A673 (cell line): Measurements from ENCODE around the gene LINGO1. TPM values are rescaled to one million over a fixed set of nuclear protein-coding genes. Genes with fewer than 3 reads are reported as not detected.

Source experiments
- BruUV-seq: library from RNA; stranded (reverse); fragments of 400-500 nt; replicated peaks from 2 replicates; lab custom pipeline; 2021; lab: Mats Ljungman, UMichigan
- CTCF ChIA-PET: fragments of 300-600 bp; sonication (Branson Sonifier 250); formaldehyde crosslinking; loops from one replicate; lab custom pipeline; 2022; ENCODE audit warnings: antibody characterized with exemption; lab: Charles Lee
- POLR2A ChIA-PET: fragments of 300-600 bp; sonication (Branson Sonifier 250); formaldehyde crosslinking; loops from one replicate; lab custom pipeline; 2022; ENCODE audit warnings: antibody characterized with exemption; ENCODE audit not compliant: low non-redundant PET; lab: Charles Lee
- DNase-seq: peaks from one replicate; pipeline ENCODE4 v3.0.0-alpha.2; 2015; ENCODE audit warnings: low spot score
- H3K27ac ChIP-seq: fragments of 200-600 bp; sonication (generic); 2 replicates; pipeline ENCODE4 v1.5.1; 2016; ENCODE audit warnings: mixed run types, low read depth, mild to moderate bottlenecking, mixed read lengths, antibody characterized with exemption, low read length; ENCODE audit not compliant: poor library complexity, severe bottlenecking
- H3K27me3 ChIP-seq: fragments of 200-600 bp; sonication (generic); replicated peaks from 2 replicates; pipeline ENCODE4 v1.6.1; 2017; ENCODE audit warnings: mixed run types, low read depth, mild to moderate bottlenecking, mixed read lengths, antibody characterized with exemption, low read length; ENCODE audit not compliant: insufficient read depth, poor library complexity
- H3K36me3 ChIP-seq: fragments of 200-600 bp; sonication (generic); 2 replicates; pipeline ENCODE4 v1.6.1; 2016; ENCODE audit warnings: mixed run types, mild to moderate bottlenecking, mixed read lengths, antibody characterized with exemption, low read length; ENCODE audit not compliant: insufficient read depth, poor library complexity, severe bottlenecking
- H3K4me1 ChIP-seq: fragments of 200-600 bp; sonication (generic); 2 replicates; pipeline ENCODE4 v1.6.1; 2017; ENCODE audit warnings: mixed run types, mild to moderate bottlenecking, mixed read lengths, antibody characterized with exemption, low read length; ENCODE audit not compliant: insufficient read depth, poor library complexity, severe bottlenecking
- H3K4me3 ChIP-seq: fragments of 200-600 bp; sonication (generic); 2 replicates; pipeline ENCODE4 v1.5.1; 2016; ENCODE audit warnings: low read depth, mixed run types, mild to moderate bottlenecking, mixed read lengths, low read length; ENCODE audit not compliant: poor library complexity, severe bottlenecking
- H3K9me3 ChIP-seq: fragments of 200-600 bp; sonication (generic); 2 replicates; pipeline ENCODE4 v1.6.1; 2016; ENCODE audit warnings: mixed run types, low read depth, mild to moderate bottlenecking, mixed read lengths, antibody characterized with exemption, low read length; ENCODE audit not compliant: poor library complexity, severe bottlenecking
- EZH2 ChIP-seq: fragments of 200-600 bp; sonication (generic); IDR thresholded peaks from 2 replicates; pipeline ENCODE4 v1.6.1; 2017; ENCODE audit warnings: borderline replicate concordance, low read depth, mild to moderate bottlenecking, mixed read lengths, antibody characterized with exemption, low read length; ENCODE audit not compliant: poor library complexity, severe bottlenecking
- intact Hi-C: fragments of 100-400 bp; cut with micrococcal nuclease; formaldehyde crosslinking; loops from one replicate; pipeline ENCODE4 v1.10.0; 2022; ENCODE audit not compliant: unreplicated experiment
- total RNA-seq: library from RNA; stranded (reverse); gene quantifications from 2 replicates; pipeline ENCODE4 v1.2.3, GENCODE V29; 2021
- TF ChIP-seq, protein P1 (sequence below): fragments of 300-800, 200-600 bp; sonication (generic); conservative IDR thresholded peaks from 2 replicates; pipeline ENCODE4 v1.5.1; 2017; ENCODE audit warnings: low read depth, mild to moderate bottlenecking, antibody characterized with exemption, low read length, moderate library complexity, mixed read lengths

Gene LINGO1
- total RNA-seq, 1 experiment from 2014 or later: 93.7 TPM

DNA sequence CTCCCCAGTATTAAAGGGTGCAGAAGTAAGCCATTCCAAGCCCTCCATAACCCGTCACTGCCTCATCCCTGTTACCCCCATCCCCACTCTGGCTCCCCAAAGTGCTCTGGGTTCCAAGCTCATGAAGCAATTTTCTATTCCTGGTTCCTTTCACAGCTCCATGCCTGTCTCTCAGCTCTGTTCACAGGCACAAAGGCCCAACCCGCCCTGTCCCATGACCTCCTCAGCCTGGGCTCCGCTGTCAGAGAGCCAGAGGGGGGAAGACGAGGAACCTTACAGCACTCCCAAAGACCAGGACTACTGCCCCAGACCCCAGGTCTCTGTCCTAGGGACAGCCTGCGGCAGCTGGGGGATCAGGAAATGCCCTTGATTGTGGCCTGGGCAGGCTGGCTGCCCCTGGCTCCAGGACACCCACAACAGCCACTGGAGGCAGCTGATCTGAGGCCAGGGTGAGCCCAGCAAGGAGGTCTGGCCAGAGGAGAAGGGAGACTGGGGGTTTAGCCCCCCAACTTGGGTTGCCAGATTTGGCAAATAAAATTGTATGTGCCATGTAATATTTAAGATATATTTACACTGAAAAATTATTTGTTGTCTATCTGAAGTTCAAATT lies 43.2 kb upstream of the LINGO1 start:
- no peak for DNase-seq
- Histone ChIP-seq H3K9me3 (no peaks in the 10 kb centered on the region), H3K4me1 (no peaks in the 10 kb centered on the region), H3K27me3 (no peaks in the 10 kb centered on the region), H3K4me3 (no peak overlapping the region), H3K27ac (no peak overlapping the region), H3K36me3 (no peaks in the 10 kb centered on the region)
- ChIA-PET POLR2A (no interaction called here), CTCF (no interaction called here)
- intact Hi-C loops: no loop called here
- no TSS peak for BruUV-seq
- TF ChIP-seq, protein P1, sequence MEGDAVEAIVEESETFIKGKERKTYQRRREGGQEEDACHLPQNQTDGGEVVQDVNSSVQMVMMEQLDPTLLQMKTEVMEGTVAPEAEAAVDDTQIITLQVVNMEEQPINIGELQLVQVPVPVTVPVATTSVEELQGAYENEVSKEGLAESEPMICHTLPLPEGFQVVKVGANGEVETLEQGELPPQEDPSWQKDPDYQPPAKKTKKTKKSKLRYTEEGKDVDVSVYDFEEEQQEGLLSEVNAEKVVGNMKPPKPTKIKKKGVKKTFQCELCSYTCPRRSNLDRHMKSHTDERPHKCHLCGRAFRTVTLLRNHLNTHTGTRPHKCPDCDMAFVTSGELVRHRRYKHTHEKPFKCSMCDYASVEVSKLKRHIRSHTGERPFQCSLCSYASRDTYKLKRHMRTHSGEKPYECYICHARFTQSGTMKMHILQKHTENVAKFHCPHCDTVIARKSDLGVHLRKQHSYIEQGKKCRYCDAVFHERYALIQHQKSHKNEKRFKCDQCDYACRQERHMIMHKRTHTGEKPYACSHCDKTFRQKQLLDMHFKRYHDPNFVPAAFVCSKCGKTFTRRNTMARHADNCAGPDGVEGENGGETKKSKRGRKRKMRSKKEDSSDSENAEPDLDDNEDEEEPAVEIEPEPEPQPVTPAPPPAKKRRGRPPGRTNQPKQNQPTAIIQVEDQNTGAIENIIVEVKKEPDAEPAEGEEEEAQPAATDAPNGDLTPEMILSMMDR: no peak
- TF ChIP-seq EZH2: no peak

DNA sequence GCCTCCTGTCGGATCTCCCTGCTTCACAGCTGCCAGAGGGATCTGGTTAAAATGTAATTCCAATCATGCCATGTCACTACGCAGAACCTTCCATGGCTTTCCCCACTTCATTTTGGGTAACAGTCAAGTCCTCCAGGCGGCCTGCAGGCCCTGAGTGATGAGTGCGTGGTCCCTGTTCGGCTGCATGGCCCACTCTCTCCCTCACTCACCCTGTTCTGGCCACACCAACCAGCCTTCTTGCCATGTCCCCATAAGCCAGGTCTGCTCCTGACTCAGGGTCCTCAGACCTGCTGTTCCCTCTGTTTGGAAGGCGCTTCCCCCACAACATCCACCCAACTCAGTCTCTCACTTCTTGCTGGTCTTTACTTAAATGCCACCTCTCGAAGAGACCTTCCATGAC lies 41.6 kb upstream of the LINGO1 start:
- H3K27ac ChIP-seq: no peak overlapping the region
- no peak for DNase-seq

DNA sequence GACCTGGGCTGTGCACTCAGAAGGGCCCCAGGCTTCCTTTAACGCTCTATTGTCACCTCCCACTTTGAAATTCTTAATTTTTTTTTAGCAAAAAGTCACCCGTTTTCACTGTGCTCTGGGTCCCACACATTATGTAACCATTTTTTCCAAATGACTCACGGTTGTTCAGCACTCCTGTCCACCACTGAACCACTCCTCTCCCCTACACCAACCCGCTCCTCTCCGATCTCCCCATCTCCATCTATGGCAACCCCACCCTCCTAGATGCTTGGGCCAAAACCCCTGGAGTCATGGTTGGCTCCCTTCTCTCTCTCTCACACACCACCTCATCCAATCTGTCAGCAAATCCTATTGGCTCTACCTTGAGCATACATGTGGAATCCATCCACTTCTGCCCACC lies 41.2 kb upstream of the LINGO1 start:
- ChIA-PET CTCF (no interaction called here), POLR2A (no interaction called here)
- intact Hi-C loops: no loop called here
- Histone ChIP-seq H3K36me3 (no peaks in the 10 kb centered on the region), H3K27me3 (no peaks in the 10 kb centered on the region), H3K4me3 (no peak overlapping the region), H3K4me1 (no peaks in the 10 kb centered on the region), H3K27ac (no peak overlapping the region), H3K9me3 (no peaks in the 10 kb centered on the region)
- no peak for DNase-seq
- no peak for TF ChIP-seq EZH2
- TF ChIP-seq, protein P1: no peak
- no TSS peak for BruUV-seq

More for the DNA sequence above, 41.6 kb upstream of the LINGO1 start:
- ChIA-PET CTCF (no interaction called here), POLR2A (no interaction called here)
- H3K4me3 ChIP-seq: no peak overlapping the region
- no peaks in the 10 kb centered on the region for H3K4me1 ChIP-seq
- no peaks in the 10 kb centered on the region for H3K9me3 ChIP-seq
- TF ChIP-seq, protein P1: no peak
- TF ChIP-seq EZH2: no peak
- no peaks in the 10 kb centered on the region for H3K27me3 ChIP-seq
- intact Hi-C loops: no loop called here
- BruUV-seq: no TSS peak
- no peaks in the 10 kb centered on the region for H3K36me3 ChIP-seq
